ENCODE data around the gene CD164L2.
A peak's percentile ranks its signal among the peaks of the same experiment; 100 is the strongest.

Gene CD164L2

DNA sequence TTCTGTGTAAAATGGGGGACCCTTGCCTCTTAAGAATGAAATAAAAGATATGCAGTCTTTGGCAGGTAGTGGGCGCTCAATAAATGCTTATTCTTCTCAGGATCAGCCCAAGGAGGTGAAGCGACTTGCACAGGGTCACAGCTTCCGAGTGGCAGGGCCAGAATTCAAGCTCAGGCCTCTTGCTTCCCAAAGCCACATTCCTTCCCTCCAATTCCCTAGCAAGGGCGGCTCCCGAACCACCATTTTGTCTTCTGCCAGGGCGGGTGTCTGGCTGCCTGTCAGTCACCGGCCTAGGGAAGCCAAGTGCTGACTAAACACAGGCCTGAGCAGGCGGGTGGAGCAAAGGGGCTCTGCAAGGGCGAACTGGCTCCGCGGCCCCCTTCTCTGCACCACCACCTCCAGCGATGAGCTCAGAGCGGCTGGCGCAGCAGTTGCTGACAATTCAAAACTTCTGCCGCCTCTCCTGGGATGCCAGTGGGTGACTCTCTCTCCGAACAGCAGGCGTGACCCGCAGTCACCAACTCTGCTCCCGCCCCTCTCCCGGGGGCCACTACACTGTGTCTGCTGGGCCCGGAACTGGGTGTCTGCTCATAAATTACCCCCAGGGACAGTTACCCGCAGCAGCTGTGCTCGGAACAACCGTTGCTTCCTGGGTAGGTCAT is 20.1 kb upstream of the CD164L2 start:
- H3K27ac ChIP-seq (ENCODE audit: low read depth, low read length), result peak overlapping the region; percentile 76
- no peak overlapping the region for H3K4me3 ChIP-seq (ENCODE audit: low read length)
- peaks cover 29% of the 10 kb centered on the region for H3K4me1 ChIP-seq (ENCODE audit: control insufficient read depth, insufficient read depth, low read length)
- H3K27me3 ChIP-seq (ENCODE audit: control insufficient read depth, insufficient read depth, low read length), result no peaks in the 10 kb centered on the region
- H3K9ac ChIP-seq (ENCODE audit: low read length), result no peak overlapping the region
- peaks cover 14% of the 10 kb centered on the region for H3K36me3 ChIP-seq (ENCODE audit: control insufficient read depth, insufficient read depth, low read length)

DNA sequence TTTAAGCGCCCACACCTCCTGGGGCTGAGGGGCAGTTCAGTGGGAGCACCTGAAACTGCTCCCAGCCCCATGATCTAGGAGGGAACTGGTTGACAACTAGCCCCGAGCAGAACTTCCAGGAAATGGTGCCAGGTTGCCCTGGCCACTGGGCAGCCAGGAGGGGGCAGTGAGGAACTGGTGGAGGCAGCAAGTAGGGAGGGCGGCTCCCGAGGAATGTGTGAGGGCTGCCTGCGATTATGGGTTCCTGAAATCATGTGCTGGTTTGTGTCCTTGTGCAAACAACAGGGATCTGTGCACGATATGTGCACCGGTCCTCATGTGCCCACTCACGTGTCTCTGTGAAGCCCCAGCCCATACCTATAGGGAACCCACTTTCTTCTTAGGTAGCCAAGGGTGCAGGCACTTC is 19.2 kb upstream of the CD164L2 start:
- H3K9ac ChIP-seq (ENCODE audit: low read length), result no peak overlapping the region
- peak overlapping the region; percentile 76 for H3K27ac ChIP-seq (ENCODE audit: low read depth, low read length)
- H3K4me1 ChIP-seq (ENCODE audit: control insufficient read depth, insufficient read depth, low read length), result peaks cover 29% of the 10 kb centered on the region
- H3K36me3 ChIP-seq (ENCODE audit: control insufficient read depth, insufficient read depth, low read length), result peaks cover 8% of the 10 kb centered on the region
- no peaks in the 10 kb centered on the region for H3K27me3 ChIP-seq (ENCODE audit: control insufficient read depth, insufficient read depth, low read length)
- H3K4me3 ChIP-seq (ENCODE audit: low read length), result no peak overlapping the region

GRCh38 chr1:27400963-27401341 is 17.8 kb upstream of the CD164L2 start:
- H3K4me1 ChIP-seq (ENCODE audit: control insufficient read depth, insufficient read depth, low read length), result peaks cover 29% of the 10 kb centered on the region
- H3K27me3 ChIP-seq (ENCODE audit: control insufficient read depth, insufficient read depth, low read length), result no peaks in the 10 kb centered on the region
- no peak overlapping the region for H3K4me3 ChIP-seq (ENCODE audit: low read length)
- no peaks in the 10 kb centered on the region for H3K36me3 ChIP-seq (ENCODE audit: control insufficient read depth, insufficient read depth, low read length)
- no peak overlapping the region for H3K27ac ChIP-seq (ENCODE audit: low read depth, low read length)
- no peak overlapping the region for H3K9ac ChIP-seq (ENCODE audit: low read length)

- Histone ChIP-seq H3K27me3 (ENCODE audit: control insufficient read depth, insufficient read depth, low read length) (no peaks in the 10 kb centered on the region), H3K27ac (ENCODE audit: low read depth, low read length) (no peak overlapping the region), H3K4me1 (ENCODE audit: control insufficient read depth, insufficient read depth, low read length) (peaks cover 29% of the 10 kb centered on the region), H3K36me3 (ENCODE audit: control insufficient read depth, insufficient read depth, low read length) (no peaks in the 10 kb centered on the region), H3K4me3 (ENCODE audit: low read length) (no peak overlapping the region), H3K9ac (ENCODE audit: low read length) (no peak overlapping the region)
Measured at GRCh38 chr1:27400082-27400962, 17.2 kb upstream of the CD164L2 start.

DNA sequence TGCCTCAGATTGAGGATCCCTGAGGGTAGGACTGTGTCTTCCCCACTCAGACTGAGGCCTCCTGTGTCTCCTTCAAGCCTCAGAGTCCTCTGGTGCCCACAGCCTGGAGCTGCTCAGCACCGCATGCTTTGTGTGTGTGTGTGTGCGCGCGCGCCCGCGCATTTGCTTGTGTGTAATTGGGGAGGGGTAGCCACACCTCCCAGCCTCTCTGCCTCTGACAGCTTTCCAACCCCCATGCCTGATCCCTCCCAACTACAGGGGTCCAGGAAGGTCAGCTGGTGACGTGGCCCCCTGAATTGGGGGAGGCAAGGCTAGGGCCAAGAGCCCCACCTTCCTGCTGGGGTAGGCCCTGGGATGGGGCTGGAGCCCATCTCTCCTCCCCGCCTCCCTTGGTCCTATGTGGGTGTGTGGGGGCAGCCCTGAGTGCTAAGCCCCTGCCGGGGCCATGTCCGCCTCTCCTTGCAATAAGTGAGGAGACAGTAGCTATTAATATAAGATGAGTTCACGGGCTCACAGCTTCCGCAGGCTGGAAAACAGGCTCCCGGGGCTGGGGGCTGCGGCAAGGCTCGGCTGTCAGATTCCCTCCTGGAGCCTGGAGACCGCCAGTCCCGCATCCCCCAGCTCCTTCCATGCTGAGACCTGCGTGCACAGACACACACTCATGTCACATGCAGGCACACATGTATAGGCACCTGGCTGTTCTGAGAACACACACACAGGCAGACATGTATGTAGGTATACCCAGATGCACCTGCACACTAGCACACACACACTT is 16.3 kb upstream of the CD164L2 start:
- Histone ChIP-seq H3K27me3 (ENCODE audit: control insufficient read depth, insufficient read depth, low read length) (no peaks in the 10 kb centered on the region), H3K9ac (ENCODE audit: low read length) (no peak overlapping the region), H3K27ac (ENCODE audit: low read depth, low read length) (no peak overlapping the region), H3K4me3 (ENCODE audit: low read length) (no peak overlapping the region), H3K36me3 (ENCODE audit: control insufficient read depth, insufficient read depth, low read length) (no peaks in the 10 kb centered on the region), H3K4me1 (ENCODE audit: control insufficient read depth, insufficient read depth, low read length) (peaks cover 22% of the 10 kb centered on the region)

DNA sequence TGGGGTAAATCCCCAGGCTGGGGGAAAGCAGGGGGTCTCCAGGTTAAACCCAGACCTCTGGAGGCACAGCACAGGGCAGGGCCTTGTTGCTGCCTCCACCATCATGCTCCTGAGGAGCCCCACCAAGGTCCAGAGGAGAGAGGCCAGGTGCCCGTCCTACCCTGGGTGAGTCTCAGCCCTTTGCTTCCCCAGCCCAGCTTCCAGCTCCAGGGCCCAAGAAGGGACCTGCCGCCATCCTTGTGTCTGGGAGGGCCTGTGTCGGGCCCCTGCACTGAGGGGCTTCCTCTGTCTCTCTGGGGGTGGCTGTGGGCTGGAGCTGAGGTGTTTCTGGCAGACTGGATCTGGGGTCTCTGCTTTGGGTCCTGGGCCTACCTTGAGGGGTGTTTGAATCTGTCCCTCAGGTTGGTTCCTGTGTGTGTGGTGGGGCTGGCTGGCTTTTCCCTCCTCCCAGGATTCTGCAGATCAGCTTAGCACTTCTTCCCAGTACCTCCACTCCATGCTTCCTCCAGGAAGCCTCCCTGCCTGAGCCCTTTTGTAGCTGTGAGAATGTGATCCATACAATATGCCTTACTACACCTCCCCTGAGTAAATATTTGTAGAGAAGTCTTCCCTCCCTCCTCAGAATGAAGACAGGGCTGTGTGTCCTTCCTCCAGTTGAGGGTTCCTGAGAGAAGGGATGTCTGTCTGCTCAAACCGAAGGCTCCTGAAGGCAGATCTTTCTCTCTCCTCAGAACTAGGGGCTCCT is 15.4 kb upstream of the CD164L2 start:
- Histone ChIP-seq H3K36me3 (ENCODE audit: control insufficient read depth, insufficient read depth, low read length) (no peaks in the 10 kb centered on the region), H3K4me3 (ENCODE audit: low read length) (no peak overlapping the region), H3K27ac (ENCODE audit: low read depth, low read length) (no peak overlapping the region), H3K4me1 (ENCODE audit: control insufficient read depth, insufficient read depth, low read length) (peaks cover 17% of the 10 kb centered on the region), H3K9ac (ENCODE audit: low read length) (no peak overlapping the region), H3K27me3 (ENCODE audit: control insufficient read depth, insufficient read depth, low read length) (no peaks in the 10 kb centered on the region)

GRCh38 chr1:27397749-27398148 is 14.6 kb upstream of the CD164L2 start:
- Histone ChIP-seq H3K4me1 (ENCODE audit: control insufficient read depth, insufficient read depth, low read length) (peaks cover 9% of the 10 kb centered on the region), H3K27ac (ENCODE audit: low read depth, low read length) (no peak overlapping the region), H3K4me3 (ENCODE audit: low read length) (no peak overlapping the region), H3K36me3 (ENCODE audit: control insufficient read depth, insufficient read depth, low read length) (no peaks in the 10 kb centered on the region), H3K27me3 (ENCODE audit: control insufficient read depth, insufficient read depth, low read length) (no peaks in the 10 kb centered on the region), H3K9ac (ENCODE audit: low read length) (no peak overlapping the region)

DNA sequence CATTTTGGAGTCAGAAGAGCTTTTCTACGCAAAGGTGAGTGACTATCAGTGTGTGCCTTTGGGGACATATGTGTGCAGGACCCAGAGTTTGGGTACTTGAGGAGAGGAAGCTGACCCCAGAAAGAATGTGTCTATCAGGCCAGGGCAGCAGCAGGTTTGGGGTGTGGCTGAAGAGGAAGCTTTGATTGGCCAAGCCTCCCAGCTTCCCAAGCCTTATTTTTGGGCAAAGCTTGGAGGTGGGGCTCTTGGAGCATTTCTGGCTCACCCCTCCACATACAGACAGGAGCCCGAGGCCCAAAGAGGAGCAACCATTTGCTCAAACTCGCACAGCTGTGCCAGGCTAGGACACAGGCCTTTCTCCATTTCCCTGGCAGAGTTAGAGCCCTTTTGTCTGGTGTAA is 14.0 kb upstream of the CD164L2 start:
- Histone ChIP-seq H3K4me1 (ENCODE audit: control insufficient read depth, insufficient read depth, low read length) (peaks cover 3% of the 10 kb centered on the region), H3K4me3 (ENCODE audit: low read length) (no peak overlapping the region), H3K9ac (ENCODE audit: low read length) (no peak overlapping the region), H3K36me3 (ENCODE audit: control insufficient read depth, insufficient read depth, low read length) (no peaks in the 10 kb centered on the region), H3K27ac (ENCODE audit: low read depth, low read length) (no peak overlapping the region), H3K27me3 (ENCODE audit: control insufficient read depth, insufficient read depth, low read length) (no peaks in the 10 kb centered on the region)

DNA sequence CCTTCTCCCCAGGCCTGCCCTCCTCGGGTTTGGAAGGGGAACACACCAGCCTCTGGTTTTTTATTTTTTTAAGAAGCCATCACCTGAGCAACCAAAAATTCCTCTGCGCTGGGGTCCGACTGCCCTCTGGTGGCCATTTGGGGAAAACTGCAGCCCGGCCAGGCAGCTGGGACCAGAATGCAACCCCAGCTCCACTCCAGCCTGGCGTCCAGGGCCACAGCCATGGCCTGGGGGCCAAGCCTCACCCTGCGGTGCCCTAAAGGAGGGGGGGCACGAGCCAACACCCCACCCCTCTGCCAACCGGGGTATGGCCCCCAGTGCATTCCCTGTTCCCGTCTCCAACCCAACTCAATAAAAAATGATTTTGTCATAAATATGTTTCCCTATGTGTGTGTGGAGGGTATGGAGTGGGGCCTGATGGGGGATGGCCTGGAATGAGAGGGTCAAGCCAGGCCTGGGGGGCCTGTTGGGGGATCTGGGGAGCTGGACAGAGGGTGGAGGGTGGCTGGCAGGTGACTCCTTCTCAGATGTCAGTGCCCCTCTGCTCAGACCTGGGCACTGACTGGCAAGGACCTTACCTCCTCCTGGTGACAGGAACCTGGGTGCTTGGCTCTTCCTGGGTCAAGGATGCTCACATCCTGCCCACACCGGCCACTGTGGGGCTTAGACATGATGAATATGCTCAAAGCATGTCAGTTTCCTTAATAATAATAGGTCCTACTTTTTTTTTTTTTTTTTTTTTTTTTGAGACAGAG is 12.5 kb upstream of the CD164L2 start:
- no peaks in the 10 kb centered on the region for H3K27me3 ChIP-seq (ENCODE audit: control insufficient read depth, insufficient read depth, low read length)
- H3K36me3 ChIP-seq (ENCODE audit: control insufficient read depth, insufficient read depth, low read length), result no peaks in the 10 kb centered on the region
- peaks cover 10% of the 10 kb centered on the region for H3K4me1 ChIP-seq (ENCODE audit: control insufficient read depth, insufficient read depth, low read length)
- no peak overlapping the region for H3K4me3 ChIP-seq (ENCODE audit: low read length)
- no peak overlapping the region for H3K27ac ChIP-seq (ENCODE audit: low read depth, low read length)
- no peak overlapping the region for H3K9ac ChIP-seq (ENCODE audit: low read length)

DNA sequence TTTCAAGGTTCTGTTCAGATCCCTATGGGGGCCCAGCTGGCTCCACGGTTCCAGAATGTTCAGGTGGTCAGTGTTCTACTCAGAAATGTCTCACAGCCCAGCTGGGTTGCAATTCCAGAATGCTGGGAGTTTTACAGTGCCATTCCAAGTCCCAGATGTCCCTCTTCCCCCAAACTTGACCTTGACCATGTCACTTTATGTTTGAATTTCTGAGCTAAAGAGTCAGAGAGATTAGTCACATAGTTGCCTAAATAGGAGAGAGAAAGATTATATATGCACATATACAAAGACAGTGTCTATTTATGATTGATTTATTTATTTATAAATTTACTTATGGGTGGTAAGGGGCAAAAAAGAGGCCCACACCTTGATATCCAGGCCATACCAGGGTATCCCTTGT is 11.8 kb upstream of the CD164L2 start:
- Histone ChIP-seq H3K36me3 (ENCODE audit: control insufficient read depth, insufficient read depth, low read length) (no peaks in the 10 kb centered on the region), H3K27me3 (ENCODE audit: control insufficient read depth, insufficient read depth, low read length) (no peaks in the 10 kb centered on the region), H3K4me3 (ENCODE audit: low read length) (no peak overlapping the region), H3K4me1 (ENCODE audit: control insufficient read depth, insufficient read depth, low read length) (peaks cover 10% of the 10 kb centered on the region), H3K9ac (ENCODE audit: low read length) (no peak overlapping the region), H3K27ac (ENCODE audit: low read depth, low read length) (no peak overlapping the region)

DNA sequence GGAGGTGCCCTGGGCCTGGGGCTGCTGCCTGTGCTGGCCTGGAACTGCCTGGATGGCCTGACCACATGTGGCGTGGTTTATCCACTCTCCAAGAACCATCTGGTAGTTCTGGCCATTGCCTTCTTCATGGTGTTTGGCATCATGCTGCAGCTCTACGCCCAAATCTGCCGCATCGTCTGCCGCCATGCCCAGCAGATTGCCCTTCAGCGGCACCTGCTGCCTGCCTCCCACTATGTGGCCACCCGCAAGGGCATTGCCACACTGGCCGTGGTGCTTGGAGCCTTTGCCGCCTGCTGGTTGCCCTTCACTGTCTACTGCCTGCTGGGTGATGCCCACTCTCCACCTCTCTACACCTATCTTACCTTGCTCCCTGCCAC is 11.1 kb upstream of the CD164L2 start:
- no peak overlapping the region for H3K4me3 ChIP-seq (ENCODE audit: low read length)
- no peaks in the 10 kb centered on the region for H3K27me3 ChIP-seq (ENCODE audit: control insufficient read depth, insufficient read depth, low read length)
- H3K4me1 ChIP-seq (ENCODE audit: control insufficient read depth, insufficient read depth, low read length), result peaks cover 9% of the 10 kb centered on the region
- H3K9ac ChIP-seq (ENCODE audit: low read length), result no peak overlapping the region
- no peak overlapping the region for H3K27ac ChIP-seq (ENCODE audit: low read depth, low read length)
- H3K36me3 ChIP-seq (ENCODE audit: control insufficient read depth, insufficient read depth, low read length), result no peaks in the 10 kb centered on the region
